GM12878 (cell line): ENCODE measurements around the gene BIRC6. TPM values are rescaled to one million over a fixed set of nuclear protein-coding genes. Genes with fewer than 3 reads are reported as not detected.
A peak's percentile ranks its signal among the peaks of the same experiment; 100 is the strongest.

Experiments
- ATAC-seq: fragments of 200-7000 bp; cut with Tn5 transposase; 3 replicates; pipeline ENCODE4 v1.9.1; 2020; ENCODE audit warnings: mild to moderate bottlenecking, moderate library complexity
- BruUV-seq: library from RNA; stranded (reverse); fragments of 400-500 nt; replicated peaks from 2 replicates; lab custom pipeline; 2021; lab: Mats Ljungman, UMichigan
- CTCF ChIA-PET: fragments of 300-600 bp; sonication (Branson Sonifier 250); formaldehyde crosslinking; extraction: SDS; loops from one replicate; lab custom pipeline; 2021; ENCODE audit warnings: inconsistent platforms; lab: Yijun Ruan, JAX
- POLR2A ChIA-PET: fragments of 350-600 bp; formaldehyde crosslinking; extraction: SDS; loops from one replicate; lab custom pipeline; 2021; ENCODE audit warnings: inconsistent platforms; lab: Charles Lee
- RAD21 ChIA-PET: fragments of 300-600 bp; sonication (Branson Sonifier 250); formaldehyde crosslinking; loops from one replicate; lab custom pipeline; 2023; ENCODE audit warnings: antibody characterized with exemption; ENCODE audit not compliant: unreplicated experiment; lab: Charles Lee
- SMC1A ChIA-PET: fragments of 300-600 bp; sonication (Branson Sonifier 250); formaldehyde crosslinking; loops from one replicate; lab custom pipeline; 2023; ENCODE audit not compliant: unreplicated experiment, uncharacterized antibody; lab: Charles Lee
- DNase-seq: peaks from one replicate; pipeline ENCODE4 v3.0.0-alpha.2; 2011; ENCODE audit warnings: low read depth, low spot score
- FAIRE-seq: peaks from 3 replicates; lab custom pipeline; 2011; peaks lifted over from hg19 to GRCh38; lab: Jason Lieb, UNC
- H2AFZ ChIP-seq: 2 replicates; pipeline ENCODE4 v1.6.0; 2011; ENCODE audit warnings: low read depth, low read length, control low read depth; ENCODE audit not compliant: control insufficient read depth
- H3K27ac ChIP-seq: 2 replicates; pipeline ENCODE4 v1.5.1; 2011; ENCODE audit warnings: control low read depth; ENCODE audit not compliant: control insufficient read depth, insufficient read depth
- H3K27me3 ChIP-seq, 2 experiments: replicated peaks in 1 of 2; 2 replicates each; pipeline versions ENCODE4 v1.6.0 to v1.6.1; 2011; ENCODE audit warnings: low read length in 1 of 2; ENCODE audit not compliant: control insufficient read depth in 2 of 2, insufficient read depth in 2 of 2
- H3K36me3 ChIP-seq, 2 experiments: 2 replicates each; pipeline ENCODE4 v1.5.1; 2011; ENCODE audit warnings: low read length in 1 of 2; ENCODE audit not compliant: control insufficient read depth in 2 of 2, insufficient read depth in 2 of 2
- H3K4me1 ChIP-seq: 2 replicates; pipeline ENCODE4 v1.6.1; 2011; ENCODE audit warnings: mild to moderate bottlenecking, low read length, moderate library complexity, mixed read lengths; ENCODE audit not compliant: control insufficient read depth, insufficient read depth
- H3K4me2 ChIP-seq: 2 replicates; pipeline ENCODE4 v1.6.0; 2011; ENCODE audit warnings: control low read depth; ENCODE audit not compliant: control insufficient read depth, insufficient read depth
- H3K4me3 ChIP-seq: fragments of 200-600 bp; sonication (generic); 2 replicates; pipeline ENCODE4 v1.5.1; 2016
- H3K79me2 ChIP-seq: 2 replicates; pipeline ENCODE4 v1.6.0; 2011; ENCODE audit warnings: low read length; ENCODE audit not compliant: control insufficient read depth, insufficient read depth
- H3K9ac ChIP-seq: 2 replicates; pipeline ENCODE4 v1.8.0; 2011; ENCODE audit warnings: low read length, control low read depth, mixed read lengths; ENCODE audit not compliant: control insufficient read depth, insufficient read depth
- H3K9me3 ChIP-seq: replicated peaks from 3 replicates; pipeline ENCODE4 v1.5.1; 2011; ENCODE audit warnings: mild to moderate bottlenecking, low read length; ENCODE audit not compliant: control insufficient read depth, insufficient read depth
- H4K20me1 ChIP-seq: 2 replicates; pipeline ENCODE4 v1.6.0; 2011; ENCODE audit not compliant: control insufficient read depth, insufficient read depth
- CBX5 ChIP-seq: sonication (generic); IDR thresholded peaks from 2 replicates; pipeline ENCODE4 v1.6.1; 2016; ENCODE audit warnings: low read depth, moderate library complexity, mild to moderate bottlenecking, inconsistent platforms
- GABPA ChIP-seq: IDR thresholded peaks from 2 replicates; pipeline ENCODE4 v1.6.1; 2014; ENCODE audit warnings: antibody characterized with exemption, low read depth, mild to moderate bottlenecking, inconsistent platforms
- HCFC1 ChIP-seq: fragments of 150-350 bp; IDR thresholded peaks from 2 replicates; pipeline ENCODE4 v1.6.1; 2014; ENCODE audit warnings: low read length
- IKZF2 ChIP-seq, 2 experiments: fragments of 450-650 bp; IDR thresholded peaks; 2 replicates each; pipeline ENCODE4 v1.6.1; 2017; ENCODE audit warnings: mild to moderate bottlenecking in 2 of 2, moderate library complexity in 2 of 2
- KAT2A ChIP-seq: conservative IDR thresholded peaks from 2 replicates; pipeline ENCODE4 v1.6.1; 2011; ENCODE audit warnings: low read depth, low read length; ENCODE audit not compliant: control insufficient read depth
- MEF2B ChIP-seq: fragments of 450-650 bp; IDR thresholded peaks from 2 replicates; pipeline ENCODE4 v1.6.1; 2018; ENCODE audit warnings: mild to moderate bottlenecking, moderate library complexity; ENCODE audit not compliant: partially characterized antibody, poor library complexity, severe bottlenecking
- MLLT1 ChIP-seq: fragments of 450-650 bp; IDR thresholded peaks from 2 replicates; pipeline ENCODE4 v1.6.1; 2016; ENCODE audit warnings: mild to moderate bottlenecking
- MTA3 ChIP-seq: IDR thresholded peaks from 2 replicates; pipeline ENCODE4 v1.6.1; 2012; ENCODE audit warnings: low read length, inconsistent platforms, borderline replicate concordance
- NR2F1 ChIP-seq: fragments of 450-650 bp; conservative IDR thresholded peaks from 2 replicates; pipeline ENCODE4 v1.6.1; 2017; ENCODE audit warnings: mild to moderate bottlenecking
- USF1 ChIP-seq: IDR thresholded peaks from 2 replicates; pipeline ENCODE4 v1.6.1; 2011; ENCODE audit warnings: borderline replicate concordance, low read depth, mild to moderate bottlenecking, moderate library complexity, mixed read lengths, low read length; ENCODE audit not compliant: insufficient read depth; ENCODE audit errors: extremely low read length
- ZNF384 ChIP-seq: IDR thresholded peaks from 2 replicates; pipeline ENCODE4 v1.6.1; 2012; ENCODE audit warnings: low read depth, mild to moderate bottlenecking, low read length, improper control_type of control experiment, borderline replicate concordance
- WGBS: methylation state at CpG from one replicate; pipeline ENCODE4 v1.1.6; 2016; ENCODE audit warnings: low lambda C conversion rate; ENCODE audit not compliant: insufficient replicate concordance, insufficient coverage; ENCODE audit errors: missing lambda C conversion rate; 5-methylcytosine and 5-hydroxymethylcytosine counted together
- in situ Hi-C: fragments of 300-500 bp; cut with MboI; formaldehyde crosslinking; loops from 9 replicates; pipeline ENCODE4 v1.14.3; 2018; ENCODE audit warnings: mixed read lengths
- intact Hi-C: fragments of 100-400 bp; cut with micrococcal nuclease; formaldehyde crosslinking; loops from one replicate; pipeline ENCODE4 v1.14.2; 2022; ENCODE audit not compliant: unreplicated experiment
- polyA plus RNA-seq, 11 experiments: library from polyadenylated mRNA; depleted of rRNA in 4 of 11; unstranded in 6 of 11; stranded (reverse) in 5 of 11; fragments of >200 nt; fragmentation: Nextera tagmentation in 4 of 11; fragmentation: Illumina TruSeq in 1 of 11; extraction: Ambion mirVana in 4 of 11; extraction: Trizol in 1 of 11; gene quantifications; 1 replicate in 1 of 11; 2 replicates in 10 of 11; pipeline versions ENCODE4 v1.2.1 to v1.2.3, GENCODE V29; 2011 to 2016; ENCODE audit warnings: inconsistent platforms in 2 of 11, missing spikeins in 2 of 11, low read depth in 1 of 11
- total RNA-seq, 4 experiments: library from RNA; depleted of rRNA in 3 of 4; stranded (reverse); fragments of >200 nt in 3 of 4; fragmentation: Illumina TruSeq in 1 of 4; extraction: Trizol in 1 of 4; gene quantifications; 2 replicates each; pipeline versions ENCODE4 v1.2.1 to v1.2.3, GENCODE V29; 2013 to 2021
- TF ChIP-seq, protein P1 (sequence below): fragments of 450-650 bp; formaldehyde crosslinking; IDR thresholded peaks from 2 replicates; pipeline ENCODE4 v1.4.0; 2022; ENCODE audit warnings: mild to moderate bottlenecking, moderate library complexity
- TF ChIP-seq, protein P2 (sequence below): IDR thresholded peaks from 2 replicates; pipeline ENCODE4 v1.6.1; 2011; ENCODE audit warnings: borderline replicate concordance, low read depth, mild to moderate bottlenecking, moderate library complexity, low read length; ENCODE audit not compliant: insufficient read depth, poor library complexity, severe bottlenecking

The BIRC6 gene
- total and polyA plus RNA-seq, 10 of the 15 experiments (the other 5 are each of a cell fraction or from before 2014, with no cell fraction given) = 18.8 to 118 (median 55.0) TPM

DNA sequence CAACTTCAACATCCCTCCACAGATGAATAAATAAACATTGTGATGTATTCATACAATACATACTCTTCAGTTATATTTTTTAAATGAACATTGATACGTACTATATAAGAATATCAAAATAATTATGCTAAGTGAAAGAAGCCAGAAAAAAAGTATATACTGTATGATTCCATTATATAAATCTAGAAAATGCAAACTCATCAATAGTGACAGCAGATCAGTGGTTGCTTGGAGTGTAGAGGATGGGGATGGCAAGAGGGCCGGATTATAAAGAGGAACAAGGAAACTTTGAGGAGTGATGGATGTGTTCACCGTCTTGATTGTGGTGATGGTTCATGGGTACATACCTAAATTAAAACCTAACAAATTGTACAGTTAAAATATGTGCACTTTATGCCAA lies 268.0 kb downstream of the BIRC6 start (continued):
- TF ChIP-seq MLLT1 (no peak), GABPA (no peak), MEF2B (no peak), MTA3 (no peak)
- TF ChIP-seq, protein P1, sequence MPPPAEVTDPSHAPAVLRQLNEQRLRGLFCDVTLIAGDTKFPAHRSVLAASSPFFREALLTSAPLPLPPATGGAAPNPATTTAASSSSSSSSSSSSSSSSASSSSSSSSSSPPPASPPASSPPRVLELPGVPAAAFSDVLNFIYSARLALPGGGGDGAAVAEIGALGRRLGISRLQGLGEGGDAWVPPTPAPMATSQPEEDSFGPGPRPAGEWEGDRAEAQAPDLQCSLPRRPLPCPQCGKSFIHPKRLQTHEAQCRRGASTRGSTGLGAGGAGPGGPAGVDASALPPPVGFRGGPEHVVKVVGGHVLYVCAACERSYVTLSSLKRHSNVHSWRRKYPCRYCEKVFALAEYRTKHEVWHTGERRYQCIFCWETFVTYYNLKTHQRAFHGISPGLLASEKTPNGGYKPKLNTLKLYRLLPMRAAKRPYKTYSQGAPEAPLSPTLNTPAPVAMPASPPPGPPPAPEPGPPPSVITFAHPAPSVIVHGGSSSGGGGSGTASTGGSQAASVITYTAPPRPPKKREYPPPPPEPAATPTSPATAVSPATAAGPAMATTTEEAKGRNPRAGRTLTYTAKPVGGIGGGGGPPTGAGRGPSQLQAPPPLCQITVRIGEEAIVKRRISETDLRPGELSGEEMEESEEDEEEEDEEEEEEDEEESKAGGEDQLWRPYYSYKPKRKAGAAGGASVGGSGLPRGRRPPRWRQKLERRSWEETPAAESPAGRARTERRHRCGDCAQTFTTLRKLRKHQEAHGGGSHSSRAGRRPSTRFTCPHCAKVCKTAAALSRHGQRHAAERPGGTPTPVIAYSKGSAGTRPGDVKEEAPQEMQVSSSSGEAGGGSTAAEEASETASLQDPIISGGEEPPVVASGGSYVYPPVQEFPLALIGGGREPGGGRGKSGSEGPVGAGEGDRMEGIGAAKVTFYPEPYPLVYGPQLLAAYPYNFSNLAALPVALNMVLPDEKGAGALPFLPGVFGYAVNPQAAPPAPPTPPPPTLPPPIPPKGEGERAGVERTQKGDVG (CRISPR knock-in tag) = no peak

DNA sequence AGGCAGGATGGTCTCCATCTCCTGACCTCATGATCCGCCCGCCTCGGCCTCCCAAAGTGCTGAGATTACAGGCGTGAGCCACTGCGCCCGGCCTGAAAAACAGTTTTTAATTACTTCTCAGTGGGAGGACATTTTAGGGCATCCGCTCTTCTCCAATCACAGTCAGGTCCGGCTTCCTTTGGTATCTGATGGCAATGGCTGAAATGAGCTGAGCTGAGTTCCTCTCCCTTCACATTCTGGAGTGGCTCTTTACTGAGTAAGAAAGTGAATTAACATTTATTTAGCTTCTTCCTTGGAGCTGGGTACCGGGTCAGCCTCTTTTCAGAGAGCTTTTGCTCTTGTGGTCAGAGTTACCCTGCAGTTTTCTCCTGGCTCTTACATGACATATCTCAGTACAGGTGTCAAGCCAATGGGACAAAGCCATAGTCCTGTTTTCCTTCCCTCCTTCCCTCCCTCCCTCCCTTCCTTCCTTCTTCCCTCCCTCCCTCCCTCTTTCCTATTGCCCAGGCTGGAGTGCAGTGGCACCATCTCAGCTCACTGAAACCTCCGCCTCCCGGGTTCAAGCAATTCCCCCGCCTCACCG lies 269.9 kb downstream of the BIRC6 start:
- no TSS peak for BruUV-seq
- CTCF ChIA-PET = no interaction called here
- SMC1A ChIA-PET = interaction anchor here (0.5 kb wide), 1 partner anchor 213 kb away, joined by 3 read pairs; no protein-coding TSS in a partner anchor
- no peak overlapping the region; the same call in 1 of the 2 replicates for H2AFZ ChIP-seq
- H4K20me1 ChIP-seq = no peaks in the 10 kb centered on the region
- POLR2A ChIA-PET = interaction anchor here (0.6 kb wide), 1 partner anchor 92 kb away, joined by 3 read pairs; no protein-coding TSS in a partner anchor
- H3K36me3 ChIP-seq = peaks cover 0 to 2% of the 10 kb centered on the region in 2 experiments; a peak in 3 of 4 replicates
- H3K4me3 ChIP-seq = peak overlapping the region; percentile 95
- peaks cover 13% of the 10 kb centered on the region for H3K79me2 ChIP-seq
- 75% methylated on average over 9 of the region's 13 CpGs for WGBS
- in situ Hi-C loops = no loop called here
- no peak overlapping the region for H3K27ac ChIP-seq
- DNase-seq (no peak), ATAC-seq (no peak), FAIRE-seq (no peak)
- H3K4me2 ChIP-seq = peak overlapping the region; percentile 88; the same call in 1 of the 2 replicates
- H3K9me3 ChIP-seq = no peaks in the 10 kb centered on the region
- no peak overlapping the region for H3K9ac ChIP-seq
- intact Hi-C loops = no loop called here
- peaks cover 2% of the 10 kb centered on the region; the same call in 1 of the 2 replicates for H3K4me1 ChIP-seq
- no peaks in the 10 kb centered on the region for H3K27me3 ChIP-seq
- RAD21 ChIA-PET = no interaction called here
- TF ChIP-seq KAT2A (no peak), IKZF2 (IDR thresholded peaks at IDR 0.05) (no peak), CBX5 (no peak), NR2F1 (no peak), HCFC1 (no peak), ZNF384 (no peak), USF1 (no peak)
- TF ChIP-seq, protein P2, sequence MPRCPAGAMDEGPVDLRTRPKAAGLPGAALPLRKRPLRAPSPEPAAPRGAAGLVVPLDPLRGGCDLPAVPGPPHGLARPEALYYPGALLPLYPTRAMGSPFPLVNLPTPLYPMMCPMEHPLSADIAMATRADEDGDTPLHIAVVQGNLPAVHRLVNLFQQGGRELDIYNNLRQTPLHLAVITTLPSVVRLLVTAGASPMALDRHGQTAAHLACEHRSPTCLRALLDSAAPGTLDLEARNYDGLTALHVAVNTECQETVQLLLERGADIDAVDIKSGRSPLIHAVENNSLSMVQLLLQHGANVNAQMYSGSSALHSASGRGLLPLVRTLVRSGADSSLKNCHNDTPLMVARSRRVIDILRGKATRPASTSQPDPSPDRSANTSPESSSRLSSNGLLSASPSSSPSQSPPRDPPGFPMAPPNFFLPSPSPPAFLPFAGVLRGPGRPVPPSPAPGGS = no peak
